ENCODE measurements around the gene RAPGEF4.
"Not testable (repeated sequence)": the region's sequence is repeated elsewhere in the genome, so short reads cannot be mapped to it uniquely, and the experiment has no call there.

RAPGEF4 gene

GRCh38 chr2:172775319-172775718 is 39.7 kb downstream of the RAPGEF4 start:
- DNase-seq: no peak

- DNase-seq: no peak
These were observed 41.8 kb downstream of the RAPGEF4 start for GRCh38 chr2:172777431-172777830.

- DNase-seq: no peak
These were observed 47.0 kb downstream of the RAPGEF4 start for GRCh38 chr2:172782506-172783164.

DNA sequence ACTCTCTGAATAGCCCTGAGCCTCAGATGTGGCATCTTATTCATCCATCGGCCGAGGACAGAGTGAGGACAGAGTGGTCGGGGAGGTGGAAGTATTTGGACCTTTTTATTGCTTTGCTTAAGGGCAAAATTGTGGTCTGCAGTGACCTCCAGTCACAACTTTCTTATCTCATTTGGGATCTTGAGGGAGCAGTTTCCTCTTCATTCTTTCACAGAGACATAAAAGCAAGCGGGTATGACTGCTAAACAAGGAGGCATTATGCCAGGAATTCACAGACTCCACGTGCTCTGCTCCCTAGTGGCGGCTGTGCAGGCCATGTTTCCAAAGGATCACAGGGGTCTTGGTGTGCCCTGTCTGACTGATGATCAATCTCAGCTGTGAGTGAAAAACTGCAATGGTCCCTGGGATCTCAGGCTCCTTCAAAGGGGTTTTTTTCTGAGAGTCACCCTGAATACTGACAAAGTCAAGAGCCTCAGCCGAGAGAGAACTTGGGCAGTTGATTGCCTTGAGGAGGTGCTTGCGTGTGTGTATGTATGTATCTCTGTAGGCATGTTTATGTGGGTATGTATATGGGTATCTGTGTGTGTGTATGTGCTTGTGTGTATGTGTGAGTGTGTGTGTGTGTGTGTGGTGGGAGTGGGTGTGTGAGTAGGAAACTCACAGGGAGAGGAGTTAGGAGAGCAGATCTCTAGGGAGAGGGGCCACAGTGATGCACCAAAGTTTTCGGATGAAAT is 47.7 kb downstream of the RAPGEF4 start:
- no peak for DNase-seq

DNA sequence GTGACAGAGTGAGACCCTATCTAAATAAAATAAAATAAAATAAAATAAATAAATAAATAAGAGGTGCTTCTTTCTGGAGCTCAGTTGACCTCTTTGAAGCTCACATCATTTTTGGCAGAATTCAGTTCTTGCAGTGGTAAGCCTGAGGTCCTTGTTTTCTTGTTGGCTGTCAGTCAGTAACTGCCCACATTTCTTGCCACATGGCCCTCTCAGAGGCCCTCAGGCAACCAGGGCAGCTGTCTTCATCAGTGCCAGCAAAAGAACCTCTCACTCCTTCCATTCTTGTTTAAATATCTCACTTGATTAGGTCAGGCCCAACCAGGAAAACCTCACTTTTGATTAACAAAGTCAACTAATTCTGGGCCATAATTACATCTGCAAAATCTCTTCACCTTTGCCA is 53.2 kb downstream of the RAPGEF4 start:
- no peak for DNase-seq

- DNase-seq: no peak
These were observed 54.8 kb downstream of the RAPGEF4 start for GRCh38 chr2:172790404-172790803.

GRCh38 chr2:172791953-172792352 is 56.3 kb downstream of the RAPGEF4 start:
- DNase-seq: no peak

DNA sequence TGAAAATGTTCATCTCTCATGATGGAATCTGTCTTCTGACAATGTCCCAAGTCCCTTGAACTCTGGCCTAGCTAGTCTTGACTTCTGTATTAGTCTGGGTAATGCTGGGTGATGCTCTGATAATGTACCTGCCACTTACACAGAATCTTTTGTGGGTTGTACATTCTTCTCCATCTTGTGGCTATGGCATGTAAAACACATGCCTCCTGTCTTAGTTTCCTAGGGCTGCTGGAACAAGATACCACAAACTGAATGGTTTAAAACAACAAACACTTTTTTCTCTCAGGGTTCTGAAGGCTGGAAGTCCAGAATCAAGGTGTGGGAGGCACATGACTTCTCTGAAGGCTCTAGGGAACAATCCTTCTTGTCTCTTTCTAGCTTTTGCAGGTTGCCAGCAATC is 57.1 kb downstream of the RAPGEF4 start:
- no peak for DNase-seq

GRCh38 chr2:172803308-172803707 is 67.7 kb downstream of the RAPGEF4 start:
- not testable (repeated sequence) for DNase-seq

- no peak for DNase-seq
These were observed 68.8 kb downstream of the RAPGEF4 start for GRCh38 chr2:172804423-172804822.

GRCh38 chr2:172806493-172806892 is 70.8 kb downstream of the RAPGEF4 start:
- no peak for DNase-seq

- no peak for DNase-seq
These were observed 71.4 kb downstream of the RAPGEF4 start for GRCh38 chr2:172806996-172807395.

DNA sequence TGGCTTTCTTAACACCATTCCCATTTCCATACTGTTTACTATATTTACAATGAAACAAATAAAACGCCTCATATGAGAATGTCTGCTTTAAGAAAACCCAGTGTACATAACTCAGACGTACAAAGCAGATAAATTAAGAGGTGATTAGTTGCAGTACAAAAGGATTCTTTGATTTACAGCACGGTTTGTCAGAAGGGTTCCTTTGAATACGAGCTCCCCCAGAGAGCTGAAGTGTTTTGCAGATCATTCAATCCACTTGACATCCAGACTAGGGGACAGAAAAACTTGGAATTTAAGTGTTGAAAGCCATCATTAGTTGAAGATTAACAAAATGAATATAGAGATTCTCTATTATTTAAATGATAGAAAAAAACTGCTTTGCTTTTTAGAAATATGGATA is 72.5 kb downstream of the RAPGEF4 start:
- no peak for DNase-seq

DNA sequence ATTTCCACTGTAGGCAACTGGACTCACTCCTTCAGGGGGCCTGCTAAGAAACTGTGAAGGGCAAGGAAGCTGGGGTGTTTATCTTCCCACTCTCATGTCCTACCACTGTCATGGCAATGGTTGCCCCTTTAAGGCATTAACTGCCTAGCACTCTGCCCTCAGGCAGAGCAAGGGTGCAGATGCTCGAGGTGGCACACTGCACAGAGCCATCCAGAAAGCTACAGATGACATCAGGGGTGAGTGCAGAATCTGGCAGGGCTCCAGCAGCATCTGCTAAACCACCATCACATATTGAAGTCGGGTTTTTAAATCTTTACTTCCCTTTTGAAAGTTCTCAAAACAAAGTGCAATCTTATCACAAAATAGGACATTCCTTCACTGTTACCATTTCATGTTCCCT is 75.4 kb downstream of the RAPGEF4 start:
- DNase-seq: no peak

DNA sequence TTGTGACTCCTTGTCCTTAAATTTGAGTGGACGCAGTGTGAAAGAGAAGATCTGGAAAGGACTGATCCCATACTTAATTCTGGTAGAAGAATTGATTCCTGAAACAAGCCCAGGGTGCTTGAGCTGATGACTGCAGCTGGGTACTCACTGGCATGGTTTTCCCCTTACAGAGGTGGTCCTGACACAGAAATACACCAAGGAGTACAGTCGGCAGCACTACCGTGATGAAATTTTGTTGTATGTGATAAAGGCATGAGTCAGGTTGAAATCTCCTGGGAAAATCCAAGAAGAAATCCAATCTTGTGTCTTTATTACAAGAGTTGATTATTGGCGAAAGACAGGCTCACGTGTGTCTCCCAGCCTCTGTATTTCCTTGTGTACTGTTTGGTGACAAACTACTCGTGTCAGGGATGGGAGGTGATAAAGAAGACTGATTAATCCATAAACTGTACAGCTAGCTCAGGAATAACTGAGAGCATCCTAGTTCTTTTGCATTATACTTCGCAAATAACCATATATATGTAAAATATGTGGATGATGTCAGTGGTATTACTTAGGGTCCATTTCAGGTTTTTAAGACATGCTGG is 76.6 kb downstream of the RAPGEF4 start:
- DNase-seq: no peak

- DNase-seq: no peak
These were observed 77.8 kb downstream of the RAPGEF4 start for GRCh38 chr2:172813314-172813888.

- DNase-seq: no peak
These were observed 81.8 kb downstream of the RAPGEF4 start for GRCh38 chr2:172817411-172817810.

- no peak for DNase-seq
These were observed 84.3 kb downstream of the RAPGEF4 start for GRCh38 chr2:172819943-172820342.

DNA sequence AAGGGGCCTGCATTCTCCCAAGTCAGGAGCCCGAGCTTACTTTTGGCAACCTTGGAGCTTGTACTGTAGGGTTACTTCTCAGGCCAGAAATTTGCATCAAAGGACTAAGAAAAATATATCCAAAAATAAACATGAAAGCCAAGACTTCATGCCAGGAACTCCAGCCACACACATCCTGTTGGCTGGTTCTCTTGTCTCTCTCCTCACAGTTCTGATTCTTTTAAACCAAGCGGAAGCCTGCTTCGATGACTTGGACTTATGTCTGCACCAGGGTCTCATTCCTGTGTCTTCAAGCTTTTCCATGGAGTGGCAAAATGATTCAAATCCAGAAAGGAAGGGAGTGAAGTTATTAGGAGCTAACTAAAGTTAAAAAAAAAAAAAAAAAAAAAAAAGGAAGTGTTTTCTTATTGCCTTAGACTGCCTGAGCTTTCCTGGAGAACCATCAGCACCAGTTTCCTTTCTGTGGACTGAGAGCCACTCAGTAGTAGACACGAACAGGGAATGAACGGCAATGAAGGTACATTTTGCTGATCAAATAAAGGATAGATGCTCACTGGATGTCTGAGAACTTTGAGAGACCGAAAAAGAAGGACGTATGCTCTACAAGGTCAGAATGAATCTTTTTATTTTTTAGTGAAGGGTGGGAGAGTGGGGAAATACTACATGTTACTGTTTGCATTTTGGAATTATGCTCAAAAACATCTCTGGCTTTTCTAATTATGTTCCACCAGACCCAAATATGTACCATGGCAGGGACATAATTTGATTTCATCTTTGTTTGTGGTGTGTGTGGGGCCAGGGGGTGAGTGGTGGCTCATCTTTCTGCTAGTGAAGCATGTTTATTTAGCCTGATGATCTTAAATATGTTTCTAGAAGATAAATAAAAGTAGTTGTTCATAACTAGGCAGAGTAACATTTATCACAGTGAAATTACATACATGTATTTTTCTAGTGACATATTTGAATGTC is 86.0 kb downstream of the RAPGEF4 start:
- no peak for DNase-seq

- no peak for DNase-seq
These were observed 86.9 kb downstream of the RAPGEF4 start for GRCh38 chr2:172822585-172822984.

DNA sequence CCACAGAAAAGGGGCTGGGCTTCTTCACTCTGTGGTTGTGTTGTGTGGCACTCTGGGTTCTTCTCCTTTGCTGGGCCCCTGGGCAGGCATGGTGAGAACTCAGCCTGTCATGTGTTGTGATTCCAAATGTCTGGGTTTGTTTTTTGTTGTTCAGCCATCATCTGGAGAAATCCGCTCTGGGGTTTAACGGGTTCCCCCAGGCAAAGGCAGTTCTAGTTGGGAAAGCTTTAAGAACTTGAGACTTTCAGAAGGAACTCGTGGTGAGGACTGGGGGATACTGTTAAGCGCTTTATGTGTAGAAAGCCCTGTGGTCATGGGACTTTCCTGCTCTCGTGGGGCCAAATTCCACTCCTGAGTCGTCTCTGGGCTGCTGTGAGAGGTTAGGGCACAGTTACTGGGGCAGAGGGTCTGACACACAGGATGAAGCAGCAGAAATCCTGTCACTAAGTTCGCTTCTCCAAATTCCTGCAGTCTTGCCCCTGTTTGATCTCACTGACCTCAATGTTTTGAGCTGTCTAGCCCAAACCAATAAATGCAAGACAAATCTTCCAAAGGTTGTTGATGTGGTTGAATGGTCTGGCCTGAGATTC is 87.7 kb downstream of the RAPGEF4 start:
- no peak for DNase-seq

GRCh38 chr2:172826522-172826921 is 90.9 kb downstream of the RAPGEF4 start:
- DNase-seq: no peak
